Measurements from ENCODE around the gene ATF7.
"Not testable (repeated sequence)": the region's sequence is repeated elsewhere in the genome, so short reads cannot be mapped to it uniquely, and the experiment has no call there.

Gene ATF7

DNA sequence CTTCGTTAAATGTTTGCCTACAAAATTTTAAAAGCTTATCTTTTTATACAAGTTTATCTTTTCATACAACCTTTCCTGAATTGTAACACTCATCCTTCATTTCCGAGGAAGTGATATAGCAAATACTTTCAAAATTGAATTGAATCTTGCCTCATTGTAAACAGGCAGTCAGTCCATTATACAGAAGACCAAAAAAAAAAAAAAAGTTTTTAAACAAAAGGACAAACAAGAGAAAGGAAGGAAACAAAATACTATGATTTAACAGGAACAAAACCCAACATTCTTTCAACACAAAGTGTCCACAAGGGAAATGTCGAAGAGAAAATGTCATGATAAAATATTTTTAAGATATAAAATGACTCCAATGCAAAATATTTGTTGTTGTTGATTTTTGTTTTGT, 8.5 kb downstream of the ATF7 start:
- TF ChIP-seq, protein P1, sequence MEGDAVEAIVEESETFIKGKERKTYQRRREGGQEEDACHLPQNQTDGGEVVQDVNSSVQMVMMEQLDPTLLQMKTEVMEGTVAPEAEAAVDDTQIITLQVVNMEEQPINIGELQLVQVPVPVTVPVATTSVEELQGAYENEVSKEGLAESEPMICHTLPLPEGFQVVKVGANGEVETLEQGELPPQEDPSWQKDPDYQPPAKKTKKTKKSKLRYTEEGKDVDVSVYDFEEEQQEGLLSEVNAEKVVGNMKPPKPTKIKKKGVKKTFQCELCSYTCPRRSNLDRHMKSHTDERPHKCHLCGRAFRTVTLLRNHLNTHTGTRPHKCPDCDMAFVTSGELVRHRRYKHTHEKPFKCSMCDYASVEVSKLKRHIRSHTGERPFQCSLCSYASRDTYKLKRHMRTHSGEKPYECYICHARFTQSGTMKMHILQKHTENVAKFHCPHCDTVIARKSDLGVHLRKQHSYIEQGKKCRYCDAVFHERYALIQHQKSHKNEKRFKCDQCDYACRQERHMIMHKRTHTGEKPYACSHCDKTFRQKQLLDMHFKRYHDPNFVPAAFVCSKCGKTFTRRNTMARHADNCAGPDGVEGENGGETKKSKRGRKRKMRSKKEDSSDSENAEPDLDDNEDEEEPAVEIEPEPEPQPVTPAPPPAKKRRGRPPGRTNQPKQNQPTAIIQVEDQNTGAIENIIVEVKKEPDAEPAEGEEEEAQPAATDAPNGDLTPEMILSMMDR (IDR thresholded peaks at IDR 0.05; ENCODE audit: low read depth, low read length), result no peak
- no peak for DNase-seq (ENCODE audit: extremely low read depth, low read depth)

GRCh38 chr12:53616950-53617349, 9.2 kb downstream of the ATF7 start:
- TF ChIP-seq, protein P1 (IDR thresholded peaks at IDR 0.05; ENCODE audit: low read depth, low read length), result no peak
- no peak for DNase-seq (ENCODE audit: extremely low read depth, low read depth)

- TF ChIP-seq, protein P1 (IDR thresholded peaks at IDR 0.05; ENCODE audit: low read depth, low read length), result no peak
- no peak for DNase-seq (ENCODE audit: extremely low read depth, low read depth)
Observed at GRCh38 chr12:53613821-53614220, 12.4 kb downstream of the ATF7 start.

GRCh38 chr12:53612978-53613377, 13.2 kb downstream of the ATF7 start:
- no peak for DNase-seq (ENCODE audit: extremely low read depth, low read depth)
- TF ChIP-seq, protein P1 (IDR thresholded peaks at IDR 0.05; ENCODE audit: low read depth, low read length), result no peak

DNA sequence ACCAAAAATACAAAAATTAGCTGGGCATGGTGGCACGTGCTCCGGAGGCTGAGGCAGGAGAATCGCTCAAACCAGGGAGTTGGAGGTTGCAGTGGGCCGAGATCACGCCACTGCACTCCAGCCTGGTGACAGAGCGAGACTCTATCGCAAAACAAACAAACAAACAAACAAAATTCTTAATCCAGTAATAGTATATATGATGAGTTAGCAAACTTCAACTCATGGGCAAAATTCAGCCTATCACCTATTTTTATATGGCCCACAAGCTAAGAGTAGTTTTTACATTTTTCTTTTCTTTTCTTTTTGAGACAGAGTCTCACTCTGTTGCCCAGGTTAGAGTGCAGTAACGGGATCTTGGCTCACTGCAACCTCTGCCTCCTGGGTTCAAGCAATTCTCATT, 14.9 kb downstream of the ATF7 start:
- no peak for DNase-seq (ENCODE audit: extremely low read depth, low read depth)
- TF ChIP-seq, protein P1 (IDR thresholded peaks at IDR 0.05; ENCODE audit: low read depth, low read length), result no peak

- DNase-seq (ENCODE audit: extremely low read depth, low read depth), result not testable (repeated sequence)
Observed at GRCh38 chr12:53606688-53607087, 19.5 kb downstream of the ATF7 start.

DNA sequence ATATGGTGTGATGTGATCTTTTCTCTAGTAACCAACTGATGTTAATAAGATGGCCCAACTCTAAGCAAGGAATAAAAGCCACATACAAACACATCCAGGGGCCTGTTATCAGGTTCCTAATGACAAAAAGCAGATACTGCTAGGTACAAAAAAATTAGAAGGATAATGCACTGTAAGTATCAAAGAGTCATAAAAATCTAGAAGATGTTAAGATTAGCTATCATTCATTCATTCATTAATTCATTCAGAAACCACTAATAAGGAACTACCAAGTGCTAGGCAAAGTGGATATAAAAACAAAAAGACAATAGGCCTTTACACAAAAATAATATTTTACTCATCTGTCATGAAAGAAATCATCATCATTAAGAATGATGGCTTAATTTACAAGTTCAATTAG, 21.6 kb downstream of the ATF7 start:
- TF ChIP-seq, protein P1 (IDR thresholded peaks at IDR 0.05; ENCODE audit: low read depth, low read length), result no peak
- no peak for DNase-seq (ENCODE audit: extremely low read depth, low read depth)

DNA sequence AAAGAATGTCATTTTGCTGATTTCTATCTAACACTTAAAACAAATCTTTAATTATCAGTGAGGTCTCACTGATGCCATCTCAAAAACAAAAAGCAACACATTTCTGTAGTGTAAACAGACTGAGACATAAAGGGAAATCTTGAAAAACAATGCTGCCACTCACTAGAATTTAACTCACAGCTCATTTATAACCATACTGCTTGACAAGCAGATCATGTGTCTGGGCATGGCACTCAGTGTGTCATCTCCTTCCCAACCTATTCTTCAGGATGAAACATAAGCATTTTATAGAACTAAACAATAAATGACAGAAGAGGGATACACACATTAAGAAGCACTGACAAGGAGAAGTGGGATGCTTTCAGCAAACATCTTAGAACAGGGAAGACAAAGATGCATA, 22.4 kb downstream of the ATF7 start:
- no peak for DNase-seq (ENCODE audit: extremely low read depth, low read depth)
- TF ChIP-seq, protein P1 (IDR thresholded peaks at IDR 0.05; ENCODE audit: low read depth, low read length), result no peak

Measured in AG09319 (cell line).